GM20431 (cell line): ENCODE data around the gene MANBA.
"Not testable (repeated sequence)": the region's sequence is repeated elsewhere in the genome, so short reads cannot be mapped to it uniquely, and the experiment has no call there.

Experiments used
- in situ Hi-C: fragments of 300-500 bp; cut with MseI, MboI; formaldehyde crosslinking; loops from one replicate; pipeline ENCODE4 v1.15.0; 2020; ENCODE audit warnings: low sequenced_read_pairs; ENCODE audit not compliant: unreplicated experiment

Gene MANBA

DNA sequence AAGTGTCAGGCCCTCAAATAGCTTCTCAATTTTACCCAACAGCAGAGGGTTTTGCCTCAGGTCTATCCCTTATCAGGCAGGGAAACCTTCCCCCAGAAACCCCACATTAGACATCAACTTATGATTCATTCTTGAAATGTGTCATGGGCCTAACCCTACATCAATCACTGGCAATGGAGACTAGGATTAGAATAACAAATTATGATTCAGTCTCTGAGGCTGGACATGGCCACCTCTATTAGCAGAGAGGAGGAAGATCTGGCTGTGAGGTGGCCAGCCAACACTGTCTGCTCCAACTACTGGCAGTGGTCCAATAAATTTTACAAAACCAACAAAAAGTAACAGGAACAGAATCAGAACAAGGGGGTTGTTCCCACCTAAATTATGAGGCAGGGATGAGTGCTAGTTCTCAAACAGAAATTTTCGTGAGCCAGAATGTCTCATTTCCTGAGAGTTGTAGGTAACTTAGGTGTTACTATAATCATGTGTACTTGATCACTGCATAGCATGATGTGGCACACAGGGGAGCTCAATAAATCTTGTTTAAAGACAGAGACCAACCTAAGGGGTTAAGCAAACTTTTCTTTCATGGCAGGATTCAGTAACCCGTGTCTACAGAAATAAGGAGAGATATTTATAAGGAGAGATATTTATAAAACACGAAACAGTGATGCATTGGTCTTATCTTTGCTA lies 132.8 kb downstream of the MANBA start:
- in situ Hi-C loops = loop anchor here (10.0 kb wide), 2 partner anchors 183 to 377 kb away; no protein-coding TSS in a partner anchor

- in situ Hi-C loops = loop anchor here (10.0 kb wide), 2 partner anchors 181 to 379 kb away; no protein-coding TSS in a partner anchor
Measured at GRCh38 chr4:102625232-102625930, 135.4 kb downstream of the MANBA start.

DNA sequence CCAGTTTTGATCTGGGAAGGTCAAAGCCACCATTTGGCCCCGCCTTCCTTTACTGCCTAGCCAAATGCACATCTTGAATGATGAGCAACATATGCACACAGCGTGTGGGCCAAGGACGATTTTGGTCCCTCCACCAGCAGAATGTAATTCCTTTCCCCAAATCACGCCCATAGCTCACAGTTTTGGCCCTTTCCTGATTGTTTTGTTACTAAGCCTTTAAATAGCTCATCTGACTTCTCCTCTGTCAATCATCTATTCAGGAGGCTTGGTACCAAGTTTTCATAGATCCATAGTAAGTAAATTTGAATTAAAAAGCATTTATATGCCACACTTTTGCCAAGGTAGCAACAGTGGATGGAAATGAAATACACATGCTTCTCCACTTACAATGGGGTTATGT lies 136.3 kb downstream of the MANBA start:
- in situ Hi-C loops = loop anchor here (10.0 kb wide), 2 partner anchors 180 to 380 kb away; no protein-coding TSS in a partner anchor

GRCh38 chr4:102623622-102624021 lies 137.1 kb downstream of the MANBA start:
- in situ Hi-C loops = loop anchor here (10.0 kb wide), 2 partner anchors 179 to 381 kb away; no protein-coding TSS in a partner anchor

GRCh38 chr4:102620697-102621497 lies 139.9 kb downstream of the MANBA start:
- in situ Hi-C loops = loop anchor here (10.0 kb wide), 2 partner anchors 176 to 384 kb away; no protein-coding TSS in a partner anchor

DNA sequence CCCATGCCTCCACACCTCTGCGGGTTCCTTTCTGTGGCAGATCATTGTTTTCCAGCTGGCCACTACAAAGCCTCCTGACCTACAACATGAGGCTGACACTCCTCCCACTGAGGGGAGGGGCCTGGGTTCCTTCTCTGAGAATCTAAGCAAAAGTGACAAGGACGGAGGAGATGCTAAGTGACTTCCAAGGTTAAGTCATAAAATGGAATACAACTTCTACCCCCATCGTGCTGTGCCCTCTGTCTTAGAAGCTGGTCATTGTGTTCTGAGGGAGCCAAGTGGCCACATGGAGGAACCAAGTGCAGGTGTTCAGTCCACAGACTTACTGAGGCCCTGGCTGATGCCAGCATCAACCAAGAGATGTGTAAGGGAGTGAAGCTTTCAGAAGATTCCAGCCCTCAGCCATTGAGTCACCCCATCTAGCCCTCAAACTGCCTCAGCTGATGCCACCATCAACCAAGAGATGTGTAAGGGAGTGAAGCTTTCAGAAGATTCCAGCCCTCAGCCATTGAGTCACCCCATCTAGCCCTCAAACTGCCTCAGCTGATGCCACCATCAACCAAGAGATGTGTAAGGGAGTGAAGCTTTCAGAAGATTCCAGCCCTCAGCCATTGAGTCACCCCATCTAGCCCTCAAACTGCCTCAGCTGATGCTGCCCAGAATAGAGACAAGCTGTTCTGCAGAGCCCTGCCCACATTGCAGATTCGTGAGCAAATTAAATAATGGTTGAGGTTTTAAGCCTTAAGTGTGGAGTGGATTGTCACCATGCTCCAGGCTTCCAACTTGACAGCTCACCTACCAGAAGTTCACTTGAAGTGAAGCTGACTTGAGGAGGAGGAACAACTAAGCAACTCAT lies 140.8 kb downstream of the MANBA start:
- in situ Hi-C loops = loop anchor here (10.0 kb wide), 2 partner anchors 175 to 385 kb away; no protein-coding TSS in a partner anchor

DNA sequence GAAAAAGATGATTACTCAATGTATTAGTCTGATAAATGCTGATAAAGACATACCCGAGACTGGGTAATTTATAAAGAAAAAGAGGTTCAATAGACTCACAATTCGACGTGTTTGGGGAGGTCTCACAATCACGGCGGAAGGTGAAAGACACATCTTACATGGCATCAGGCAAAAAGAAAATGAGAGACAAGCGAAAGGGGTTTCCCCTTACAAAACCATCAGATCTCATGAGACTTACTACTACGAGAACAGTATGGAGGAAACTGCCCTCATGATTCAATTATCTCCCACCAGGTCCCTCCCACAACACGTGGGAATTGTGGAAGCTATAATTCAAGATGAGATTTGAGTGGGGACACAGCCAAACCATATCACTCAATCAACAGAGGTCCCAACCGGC lies 141.7 kb downstream of the MANBA start:
- in situ Hi-C loops = not testable (repeated sequence)

GRCh38 chr4:102616636-102617035 lies 144.1 kb downstream of the MANBA start:
- in situ Hi-C loops = no loop called here

DNA sequence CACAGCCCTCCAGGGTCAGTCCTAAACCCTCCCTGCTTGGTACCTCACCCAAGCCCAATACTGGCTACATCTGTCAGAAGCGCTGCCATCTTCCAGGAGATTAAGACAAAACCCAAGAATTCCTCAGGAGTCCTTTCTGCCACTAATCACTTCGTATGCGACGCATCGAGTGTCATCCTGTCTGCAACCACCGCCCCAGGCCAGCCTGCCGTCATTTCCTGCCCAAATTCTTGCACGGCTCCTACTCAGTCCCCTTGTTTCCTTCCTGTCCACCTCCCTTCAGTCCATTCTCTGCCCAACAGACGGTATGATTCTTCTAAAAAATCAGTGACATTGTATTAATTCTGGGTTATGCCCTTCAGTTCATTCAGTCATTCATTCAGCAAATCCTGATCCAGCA lies 146.0 kb downstream of the MANBA start:
- in situ Hi-C loops = no loop called here

DNA sequence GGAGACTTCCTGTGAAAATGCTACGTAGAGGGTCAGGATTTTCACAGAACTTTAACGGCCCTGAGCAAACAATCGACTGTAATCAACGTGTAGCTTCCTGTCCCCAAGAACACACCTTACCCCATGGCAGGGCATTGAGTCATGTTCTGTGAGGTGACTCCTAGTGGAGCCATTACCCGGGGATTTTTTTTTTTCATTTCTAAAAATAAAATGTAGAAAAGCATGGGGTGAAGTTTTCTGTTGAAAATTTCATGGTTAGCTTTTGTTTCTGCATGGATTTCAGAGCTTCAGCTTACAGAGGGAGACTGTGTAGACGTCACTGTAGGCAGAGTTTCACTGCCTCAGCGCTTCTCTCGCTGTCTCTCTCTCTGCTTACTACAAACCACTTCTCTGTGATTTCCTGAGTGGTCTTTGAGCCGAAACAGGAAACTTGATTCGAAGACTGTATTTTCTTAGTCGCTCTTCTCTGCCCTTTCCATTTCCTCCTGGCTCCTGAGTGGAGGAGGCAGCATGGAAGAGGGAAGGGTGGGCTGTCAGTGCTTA lies 147.9 kb downstream of the MANBA start:
- in situ Hi-C loops = no loop called here

GRCh38 chr4:102612210-102612609 lies 148.6 kb downstream of the MANBA start:
- in situ Hi-C loops = no loop called here

GRCh38 chr4:102610476-102610875 lies 150.3 kb downstream of the MANBA start:
- in situ Hi-C loops = no loop called here

DNA sequence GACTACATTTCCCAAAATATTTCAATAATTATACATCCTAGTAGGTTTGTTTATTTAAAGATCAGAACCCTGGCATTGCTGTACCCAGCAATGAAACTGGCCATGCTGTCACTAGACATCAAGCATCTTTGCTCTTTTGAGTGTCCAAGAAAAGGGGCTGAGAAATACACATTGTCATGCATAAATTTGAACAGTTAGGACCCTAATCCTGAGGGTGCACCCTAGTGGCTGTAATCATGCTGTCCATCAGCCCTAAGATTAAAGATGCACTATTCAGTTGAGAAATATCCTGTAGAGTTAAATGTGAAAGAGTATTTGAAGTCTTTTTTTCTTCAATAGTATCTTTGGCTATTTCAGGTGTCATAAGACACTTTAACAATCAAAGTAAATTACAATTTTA lies 150.8 kb downstream of the MANBA start:
- in situ Hi-C loops = no loop called here

DNA sequence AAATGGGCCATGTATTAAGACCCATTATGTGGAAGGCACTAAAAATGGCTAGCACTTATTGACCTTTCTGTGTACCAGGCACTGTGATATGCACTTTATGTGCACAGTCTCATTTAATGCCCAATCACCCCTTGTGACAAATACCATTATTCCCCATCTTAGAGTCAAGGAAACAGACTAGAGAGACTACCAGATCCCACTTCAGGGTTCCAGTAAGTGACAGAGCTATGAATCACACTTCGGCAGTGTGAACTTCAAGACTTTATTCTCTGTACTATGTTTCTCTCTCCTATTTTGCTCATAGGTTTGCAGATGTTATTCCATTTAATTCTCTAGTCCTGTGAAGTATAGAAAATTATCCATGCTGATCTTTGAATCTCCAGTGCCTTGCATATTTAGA lies 152.6 kb downstream of the MANBA start:
- in situ Hi-C loops = no loop called here

DNA sequence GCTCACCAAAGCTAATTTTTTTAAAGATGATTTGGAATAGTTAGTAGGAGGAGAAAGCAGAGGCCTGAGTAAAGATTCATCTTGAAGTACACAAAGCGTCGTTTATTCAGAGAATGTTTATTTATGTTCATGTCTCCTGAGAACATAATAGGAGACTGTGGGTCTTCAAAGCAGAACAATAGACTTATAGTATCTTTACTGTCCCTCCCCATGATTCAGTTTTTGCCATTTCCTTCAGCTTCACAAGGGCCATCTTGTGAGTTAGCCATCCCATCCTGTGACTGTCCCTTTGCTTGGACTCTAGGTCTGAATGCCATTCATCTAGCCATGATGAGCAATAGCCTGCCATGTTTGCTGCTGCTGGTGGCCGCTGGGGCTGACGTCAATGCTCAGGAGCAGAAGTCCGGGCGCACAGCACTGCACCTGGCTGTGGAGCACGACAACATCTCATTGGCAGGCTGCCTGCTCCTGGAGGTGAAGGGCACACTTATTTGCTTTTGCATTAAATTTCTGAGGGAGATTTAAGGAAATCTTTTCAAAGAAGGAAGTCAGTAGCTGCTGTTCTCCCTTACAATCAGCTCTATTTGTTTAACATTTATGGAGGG lies 153.8 kb downstream of the MANBA start:
- in situ Hi-C loops = no loop called here

DNA sequence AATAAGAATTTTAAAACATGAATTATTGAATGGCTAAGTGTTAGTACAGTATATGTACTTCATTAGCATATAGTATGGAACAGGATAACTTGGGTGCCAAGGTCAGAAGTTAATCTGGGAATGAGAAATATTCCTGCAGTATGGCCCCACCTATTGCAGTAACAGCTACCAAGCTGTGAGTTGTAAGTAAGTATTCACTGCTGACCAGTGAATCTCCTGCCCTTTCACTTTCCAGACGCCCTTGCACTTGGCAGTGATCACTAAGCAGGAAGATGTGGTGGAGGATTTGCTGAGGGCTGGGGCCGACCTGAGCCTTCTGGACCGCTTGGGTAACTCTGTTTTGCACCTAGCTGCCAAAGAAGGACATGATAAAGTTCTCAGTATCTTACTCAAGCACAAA lies 154.5 kb downstream of the MANBA start:
- in situ Hi-C loops = no loop called here

- in situ Hi-C loops = no loop called here
Measured at GRCh38 chr4:102604222-102604940, 156.4 kb downstream of the MANBA start.

DNA sequence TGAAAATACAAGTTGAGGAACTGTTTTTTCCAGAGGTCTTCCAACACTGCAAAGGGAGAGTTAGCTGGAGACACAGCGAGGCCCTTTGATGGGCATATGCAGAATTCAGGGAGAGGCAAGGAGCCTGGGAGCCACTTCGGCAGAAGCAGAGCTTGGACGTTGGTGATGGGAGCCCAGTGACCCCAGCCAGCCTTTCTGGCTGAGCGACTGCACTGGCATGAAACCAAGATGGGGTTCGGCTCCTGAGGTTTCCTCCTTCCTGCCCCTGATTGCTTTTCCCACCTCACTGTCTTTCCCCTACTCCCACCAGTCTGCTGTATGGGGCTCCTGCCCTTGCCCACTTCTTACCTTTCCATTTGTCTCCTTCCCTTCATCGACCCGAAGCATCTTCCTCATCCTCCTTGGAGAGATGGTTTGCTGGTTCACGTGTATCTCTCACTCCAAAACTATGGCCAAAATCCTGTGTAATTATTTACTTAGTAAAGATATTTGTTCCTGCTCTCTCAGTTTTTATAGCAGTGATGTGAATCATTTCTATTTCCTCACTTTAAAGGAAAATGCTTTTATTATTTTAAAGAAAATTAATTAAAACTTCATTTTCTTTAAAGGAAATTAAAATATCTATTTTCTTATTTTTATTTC lies 159.1 kb downstream of the MANBA start:
- in situ Hi-C loops = no loop called here
